IPS-NIHi7 (cell line): ENCODE results near the gene VPS13D.

Experiments
- DNase-seq: peaks from one replicate; pipeline ENCODE4 v3.0.0; 2012; ENCODE audit warnings: mixed read lengths; ENCODE audit errors: extremely low spot score

The VPS13D gene

GRCh38 chr1:12424087-12424529 lies 194.3 kb downstream of the VPS13D start:
- no peak for DNase-seq

- no peak for DNase-seq
Observed at GRCh38 chr1:12424793-12425192, 195.0 kb downstream of the VPS13D start.

- DNase-seq: no peak
Observed at GRCh38 chr1:12426030-12426429, 196.2 kb downstream of the VPS13D start.

- no peak for DNase-seq
Observed at GRCh38 chr1:12428334-12428733, 198.5 kb downstream of the VPS13D start.

- no peak for DNase-seq
Observed at GRCh38 chr1:12430525-12430924, 200.7 kb downstream of the VPS13D start.

- DNase-seq: no peak
Observed at GRCh38 chr1:12432897-12433296, 203.1 kb downstream of the VPS13D start.

GRCh38 chr1:12433323-12434053 lies 203.7 kb downstream of the VPS13D start:
- peak; percentile 49 for DNase-seq

GRCh38 chr1:12434174-12434573 lies 204.3 kb downstream of the VPS13D start:
- DNase-seq: no peak

GRCh38 chr1:12434686-12435085 lies 204.9 kb downstream of the VPS13D start:
- DNase-seq: no peak

GRCh38 chr1:12435639-12436344 lies 206.0 kb downstream of the VPS13D start:
- no peak for DNase-seq

GRCh38 chr1:12436345-12436658 lies 206.5 kb downstream of the VPS13D start:
- DNase-seq: no peak

- DNase-seq: no peak
Observed at GRCh38 chr1:12436817-12437599, 207.2 kb downstream of the VPS13D start.

- DNase-seq: no peak
Observed at GRCh38 chr1:12437629-12438028, 207.8 kb downstream of the VPS13D start.

GRCh38 chr1:12438349-12438924 lies 208.6 kb downstream of the VPS13D start:
- DNase-seq: no peak

GRCh38 chr1:12439073-12439472 lies 209.2 kb downstream of the VPS13D start:
- DNase-seq: no peak

- no peak for DNase-seq
Observed at GRCh38 chr1:12441414-12442105, 211.7 kb downstream of the VPS13D start.

- DNase-seq: no peak
Observed at GRCh38 chr1:12442217-12442616, 212.4 kb downstream of the VPS13D start.

- no peak for DNase-seq
Observed at GRCh38 chr1:12443151-12443550, 213.3 kb downstream of the VPS13D start.

GRCh38 chr1:12444329-12444841 lies 214.6 kb downstream of the VPS13D start:
- DNase-seq: no peak

GRCh38 chr1:12445257-12445656 lies 215.4 kb downstream of the VPS13D start:
- DNase-seq: no peak

GRCh38 chr1:12446593-12446992 lies 216.8 kb downstream of the VPS13D start:
- no peak for DNase-seq
